Measurements from ENCODE around the gene GOLGA3.
"Not testable (repeated sequence)": the region's sequence is repeated elsewhere in the genome, so short reads cannot be mapped to it uniquely, and the experiment has no call there.

The GOLGA3 gene

GRCh38 chr12:132809391-132809790, 19.3 kb downstream of the GOLGA3 start:
- peak; percentile 39 for DNase-seq (ENCODE audit: low read depth)
- TF ChIP-seq CTCF (IDR thresholded peaks at IDR 0.05; ENCODE audit: low read length, missing control alignments): peak; percentile 38
- not testable (repeated sequence) for H3K4me3 ChIP-seq (replicated peaks; ENCODE audit: low read depth, low read length)

- DNase-seq (ENCODE audit: low read depth): no peak
- no peak for TF ChIP-seq CTCF (IDR thresholded peaks at IDR 0.05; ENCODE audit: low read length, missing control alignments)
- H3K4me3 ChIP-seq (replicated peaks; ENCODE audit: low read depth, low read length): no peak overlapping the region
These were observed 21.2 kb downstream of the GOLGA3 start for GRCh38 chr12:132807295-132808092.

GRCh38 chr12:132806857-132807256, 21.8 kb downstream of the GOLGA3 start:
- no peak for TF ChIP-seq CTCF (IDR thresholded peaks at IDR 0.05; ENCODE audit: low read length, missing control alignments)
- no peak overlapping the region for H3K4me3 ChIP-seq (replicated peaks; ENCODE audit: low read depth, low read length)
- no peak for DNase-seq (ENCODE audit: low read depth)

- DNase-seq (ENCODE audit: low read depth): no peak
- no peak for TF ChIP-seq CTCF (IDR thresholded peaks at IDR 0.05; ENCODE audit: low read length, missing control alignments)
- H3K4me3 ChIP-seq (replicated peaks; ENCODE audit: low read depth, low read length): no peak overlapping the region
These were observed 24.2 kb downstream of the GOLGA3 start for GRCh38 chr12:132804426-132804861.

GRCh38 chr12:132803888-132804287, 24.8 kb downstream of the GOLGA3 start:
- DNase-seq (ENCODE audit: low read depth): no peak
- no peak overlapping the region for H3K4me3 ChIP-seq (replicated peaks; ENCODE audit: low read depth, low read length)
- no peak for TF ChIP-seq CTCF (IDR thresholded peaks at IDR 0.05; ENCODE audit: low read length, missing control alignments)

GRCh38 chr12:132803125-132803524, 25.5 kb downstream of the GOLGA3 start:
- no peak for TF ChIP-seq CTCF (IDR thresholded peaks at IDR 0.05; ENCODE audit: low read length, missing control alignments)
- no peak for DNase-seq (ENCODE audit: low read depth)
- H3K4me3 ChIP-seq (replicated peaks; ENCODE audit: low read depth, low read length): no peak overlapping the region

GRCh38 chr12:132801741-132802140, 26.9 kb downstream of the GOLGA3 start:
- no peak overlapping the region for H3K4me3 ChIP-seq (replicated peaks; ENCODE audit: low read depth, low read length)
- no peak for DNase-seq (ENCODE audit: low read depth)
- no peak for TF ChIP-seq CTCF (IDR thresholded peaks at IDR 0.05; ENCODE audit: low read length, missing control alignments)

Data from fibroblast of pulmonary artery (primary cell).